Thyroid gland (tissue), 4 donors: ENCODE data around the gene NTNG1.

Experiments used
- CTCF ChIP-seq, 6 experiments: fragments of 200-600 bp in 3 of 6; fragments of 450-650 bp in 3 of 6; sonication (generic) in 3 of 6; IDR thresholded peaks; one replicate each; pipeline ENCODE4 v1.5.1; 2016 to 2019; ENCODE audit warnings: antibody characterized with exemption in 6 of 6, mild to moderate bottlenecking in 2 of 6, inconsistent platforms in 1 of 6, moderate library complexity in 1 of 6
- POLR2A ChIP-seq, 2 donors: fragments of 450-650 bp; IDR thresholded peaks; one replicate each; pipeline ENCODE4 v1.6.1; 2017; ENCODE audit warnings: antibody characterized with exemption in 2 of 2, mild to moderate bottlenecking in 2 of 2, moderate library complexity in 1 of 2

GRCh38 chr1:107352850-107353249 lies 212.0 kb downstream of the NTNG1 start:
- TF ChIP-seq CTCF (IDR thresholded peaks at IDR 0.05) (no peak), POLR2A (IDR thresholded peaks at IDR 0.05) (no peak)
